HEK293 (cell line): ENCODE results near the gene TESK1.
"Not testable (repeated sequence)": the region's sequence is repeated elsewhere in the genome, so short reads cannot be mapped to it uniquely, and the experiment has no call there.

Experiments used
- CTCF ChIA-PET: fragments of 350-600 bp; formaldehyde crosslinking; extraction: SDS; loops from one replicate; lab custom pipeline; 2021; ENCODE audit warnings: antibody characterized with exemption; lab: Yijun Ruan, JAX
- POLR2A ChIA-PET: fragments of 300-600 bp; formaldehyde crosslinking; extraction: SDS; loops from one replicate; lab custom pipeline; 2020; ENCODE audit warnings: antibody characterized with exemption, inconsistent platforms; lab: Yijun Ruan, JAX
- H3K27ac ChIP-seq: fragments of 200-500 bp; sonication (Bioruptor generic); 2 replicates; pipeline ENCODE4 v1.5.1; 2014; ENCODE audit warnings: low read depth, low read length, control low read depth, inconsistent platforms; ENCODE audit errors: extremely low read depth
- H3K36me3 ChIP-seq, 2 experiments: fragments of 200-500 bp in 1 of 2; sonication (Bioruptor generic) in 1 of 2; 1 replicate in 1 of 2; 2 replicates in 1 of 2; pipeline ENCODE4 v1.5.1; 2014 to 2017; ENCODE audit warnings: inconsistent platforms in 2 of 2, low read length in 2 of 2; ENCODE audit not compliant: control insufficient read depth in 2 of 2, insufficient read depth in 1 of 2
- H3K4me1 ChIP-seq: fragments of 200-500 bp; sonication (Bioruptor generic); 2 replicates; pipeline ENCODE4 v1.5.1; 2014; ENCODE audit warnings: mild to moderate bottlenecking, low read length, inconsistent platforms; ENCODE audit not compliant: control insufficient read depth, insufficient read depth
- H3K4me3 ChIP-seq: 2 replicates; pipeline ENCODE4 v1.5.1; 2011; ENCODE audit warnings: low read depth, mild to moderate bottlenecking, control low read depth, low read length, moderate library complexity
- H3K9me3 ChIP-seq: fragments of 200-500 bp; sonication (Bioruptor generic); 2 replicates; pipeline ENCODE4 v1.5.1; 2014; ENCODE audit warnings: low read depth, low read length, inconsistent platforms; ENCODE audit not compliant: control insufficient read depth, insufficient read depth
- KLF17 ChIP-seq: fragments of 450-650 bp; formaldehyde crosslinking; IDR thresholded peaks from 2 replicates; pipeline ENCODE4 v1.5.1; 2016; ENCODE audit warnings: missing biosample characterization, missing genetic modification characterization
- KLF9 ChIP-seq: fragments of 450-650 bp; formaldehyde crosslinking; IDR thresholded peaks from 2 replicates; pipeline ENCODE4 v1.5.1; 2016; ENCODE audit warnings: missing biosample characterization, missing genetic modification characterization, low read depth
- MEIS1 ChIP-seq: sonication (generic); formaldehyde crosslinking; IDR thresholded peaks from 2 replicates; pipeline ENCODE4 v1.8.1; 2022; ENCODE audit warnings: missing genetic modification reagents, mild to moderate bottlenecking, borderline replicate concordance
- ZBTB7A ChIP-seq: fragments of 450-650 bp; formaldehyde crosslinking; IDR thresholded peaks from 2 replicates; pipeline ENCODE4 v1.5.1; 2016; ENCODE audit warnings: low read depth, missing biosample characterization, missing genetic modification characterization
- ZEB2 ChIP-seq: fragments of 450-650 bp; formaldehyde crosslinking; IDR thresholded peaks from 2 replicates; pipeline ENCODE4 v1.5.1; 2016; ENCODE audit warnings: missing biosample characterization, missing genetic modification characterization
- ZNF148 ChIP-seq: fragments of 450-650 bp; formaldehyde crosslinking; IDR thresholded peaks from 2 replicates; pipeline ENCODE4 v1.5.0; 2017; ENCODE audit warnings: missing biosample characterization, missing genetic modification characterization, borderline replicate concordance
- ZNF169 ChIP-seq: fragments of 450-650 bp; formaldehyde crosslinking; IDR thresholded peaks from 2 replicates; pipeline ENCODE4 v1.5.1; 2016; ENCODE audit warnings: missing biosample characterization, missing genetic modification characterization
- ZNF174 ChIP-seq: fragments of 450-650 bp; formaldehyde crosslinking; IDR thresholded peaks from 2 replicates; pipeline ENCODE4 v1.5.0; 2017; ENCODE audit warnings: missing biosample characterization, mild to moderate bottlenecking, missing genetic modification characterization
- ZNF274 ChIP-seq, 2 experiments: fragments of 200-500 bp in 1 of 2; fragments of 450-650 bp in 1 of 2; sonication (Bioruptor generic) in 1 of 2; formaldehyde crosslinking in 1 of 2; IDR thresholded peaks; 2 replicates each; pipeline versions ENCODE4 v1.5.1 to v1.6.1; 2014 to 2016; ENCODE audit warnings: borderline replicate concordance in 1 of 2, inconsistent platforms in 1 of 2, low read length in 1 of 2, missing biosample characterization in 1 of 2, missing genetic modification characterization in 1 of 2
- ZNF350 ChIP-seq: fragments of 450-650 bp; formaldehyde crosslinking; IDR thresholded peaks from 2 replicates; pipeline ENCODE4 v1.5.0; 2017; ENCODE audit warnings: missing biosample characterization, mild to moderate bottlenecking, missing genetic modification characterization
- ZNF37A ChIP-seq: fragments of 450-650 bp; IDR thresholded peaks from 2 replicates; pipeline ENCODE4 v1.5.1; 2018; ENCODE audit warnings: missing biosample characterization, missing genetic modification characterization
- ZNF423 ChIP-seq: fragments of 450-650 bp; formaldehyde crosslinking; IDR thresholded peaks from 2 replicates; pipeline ENCODE4 v1.5.1; 2016; ENCODE audit warnings: missing biosample characterization, missing genetic modification characterization
- ZNF426 ChIP-seq: fragments of 450-650 bp; formaldehyde crosslinking; IDR thresholded peaks from 2 replicates; pipeline ENCODE4 v1.5.1; 2017; ENCODE audit warnings: missing biosample characterization, missing genetic modification characterization, mild to moderate bottlenecking, inconsistent platforms, moderate library complexity
- ZNF521 ChIP-seq: fragments of 450-650 bp; formaldehyde crosslinking; IDR thresholded peaks from 2 replicates; pipeline ENCODE4 v1.5.1; 2017; ENCODE audit warnings: missing biosample characterization, mild to moderate bottlenecking, missing genetic modification characterization
- ZNF530 ChIP-seq: fragments of 450-650 bp; formaldehyde crosslinking; IDR thresholded peaks from 2 replicates; pipeline ENCODE4 v1.5.1; 2016; ENCODE audit warnings: low read depth, missing biosample characterization, missing genetic modification characterization
- ZNF571 ChIP-seq: fragments of 450-650 bp; formaldehyde crosslinking; IDR thresholded peaks from 2 replicates; pipeline ENCODE4 v1.5.0; 2017; ENCODE audit warnings: missing biosample characterization, missing genetic modification characterization
- ZNF610 ChIP-seq: fragments of 450-650 bp; formaldehyde crosslinking; IDR thresholded peaks from 2 replicates; pipeline ENCODE4 v1.5.1; 2016; ENCODE audit warnings: missing biosample characterization, missing genetic modification characterization, borderline replicate concordance
- ZNF623 ChIP-seq: fragments of 450-650 bp; formaldehyde crosslinking; IDR thresholded peaks from 2 replicates; pipeline ENCODE4 v1.5.1; 2016; ENCODE audit warnings: missing biosample characterization, missing genetic modification characterization
- ZNF654 ChIP-seq: fragments of 450-650 bp; formaldehyde crosslinking; IDR thresholded peaks from 2 replicates; pipeline ENCODE4 v1.5.1; 2016; ENCODE audit warnings: low read depth, missing biosample characterization, missing genetic modification characterization
- ZNF791 ChIP-seq: fragments of 450-650 bp; formaldehyde crosslinking; IDR thresholded peaks from 2 replicates; pipeline ENCODE4 v1.5.1; 2016; ENCODE audit warnings: missing biosample characterization, missing genetic modification characterization
- ZSCAN23 ChIP-seq: fragments of 450-650 bp; formaldehyde crosslinking; IDR thresholded peaks from 2 replicates; pipeline ENCODE4 v1.5.1; 2016; ENCODE audit warnings: missing biosample characterization, missing genetic modification characterization
- TF ChIP-seq, protein P1 (sequence below): fragments of 450-650 bp; formaldehyde crosslinking; IDR thresholded peaks from 2 replicates; pipeline ENCODE4 v1.5.1; 2017; ENCODE audit warnings: missing biosample characterization, missing genetic modification characterization

TESK1 gene

DNA sequence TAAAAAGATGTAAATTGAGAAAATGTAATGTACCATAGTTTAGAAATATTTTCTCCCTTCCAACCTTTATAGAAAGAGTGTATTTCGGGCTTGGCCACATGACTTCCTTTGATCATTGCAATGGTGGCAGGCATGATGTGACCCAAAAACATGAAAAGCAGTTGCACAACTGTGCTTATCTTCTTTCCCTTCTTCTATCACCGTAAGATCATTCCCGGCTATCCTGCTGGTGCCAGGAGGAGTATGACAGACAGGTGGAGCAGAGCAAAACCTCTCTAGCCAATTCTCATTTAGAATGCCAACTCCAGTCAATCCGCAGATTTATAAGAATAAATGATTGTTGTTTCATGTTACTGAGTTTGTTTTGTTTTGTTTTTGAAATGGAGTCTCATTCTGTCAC lies 10.6 kb upstream of the TESK1 start:
- Histone ChIP-seq H3K9me3 (no peaks in the 10 kb centered on the region), H3K27ac (no peak overlapping the region), H3K36me3 (no peaks in the 10 kb centered on the region), H3K4me1 (no peaks in the 10 kb centered on the region), H3K4me3 (no peak overlapping the region)
- POLR2A ChIA-PET = no interaction called here
- CTCF ChIA-PET = no interaction called here
- TF ChIP-seq KLF9 (tag by site-specific recombination) = no peak
- no peak for TF ChIP-seq ZNF610 (tag by site-specific recombination)
- no peak for TF ChIP-seq ZNF791 (tag by site-specific recombination)
- TF ChIP-seq ZNF571 (tag by site-specific recombination) = no peak
- no peak for TF ChIP-seq ZNF521 (tag by site-specific recombination)
- TF ChIP-seq ZNF274 (IDR thresholded peaks at IDR 0.05; ENCODE audit: low read length) = no peak
- TF ChIP-seq ZNF274 (tag by site-specific recombination; IDR thresholded peaks at IDR 0.05; ENCODE audit: borderline replicate concordance) = no peak
- TF ChIP-seq ZSCAN23 (tag by site-specific recombination) = no peak
- TF ChIP-seq ZNF174 (tag by site-specific recombination) = no peak
- TF ChIP-seq ZNF148 (tag by site-specific recombination) = no peak
- TF ChIP-seq, protein P1, sequence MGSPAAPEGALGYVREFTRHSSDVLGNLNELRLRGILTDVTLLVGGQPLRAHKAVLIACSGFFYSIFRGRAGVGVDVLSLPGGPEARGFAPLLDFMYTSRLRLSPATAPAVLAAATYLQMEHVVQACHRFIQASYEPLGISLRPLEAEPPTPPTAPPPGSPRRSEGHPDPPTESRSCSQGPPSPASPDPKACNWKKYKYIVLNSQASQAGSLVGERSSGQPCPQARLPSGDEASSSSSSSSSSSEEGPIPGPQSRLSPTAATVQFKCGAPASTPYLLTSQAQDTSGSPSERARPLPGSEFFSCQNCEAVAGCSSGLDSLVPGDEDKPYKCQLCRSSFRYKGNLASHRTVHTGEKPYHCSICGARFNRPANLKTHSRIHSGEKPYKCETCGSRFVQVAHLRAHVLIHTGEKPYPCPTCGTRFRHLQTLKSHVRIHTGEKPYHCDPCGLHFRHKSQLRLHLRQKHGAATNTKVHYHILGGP (tag by site-specific recombination) = no peak
- TF ChIP-seq ZNF423 = no peak
- no peak for TF ChIP-seq ZBTB7A
- TF ChIP-seq ZNF169 = no peak
- no peak for TF ChIP-seq ZEB2 (tag by site-specific recombination)
- TF ChIP-seq MEIS1 (CRISPR knock-in tag) = no peak
- no peak for TF ChIP-seq ZNF350 (tag by site-specific recombination)

- CTCF ChIA-PET, H3K36me3 ChIP-seq, H3K4me3 ChIP-seq, H3K4me1 ChIP-seq, POLR2A ChIA-PET, H3K27ac ChIP-seq, H3K9me3 ChIP-seq: not testable (repeated sequence)
Observed at GRCh38 chr9:35596907-35597306, 8.2 kb upstream of the TESK1 start.

DNA sequence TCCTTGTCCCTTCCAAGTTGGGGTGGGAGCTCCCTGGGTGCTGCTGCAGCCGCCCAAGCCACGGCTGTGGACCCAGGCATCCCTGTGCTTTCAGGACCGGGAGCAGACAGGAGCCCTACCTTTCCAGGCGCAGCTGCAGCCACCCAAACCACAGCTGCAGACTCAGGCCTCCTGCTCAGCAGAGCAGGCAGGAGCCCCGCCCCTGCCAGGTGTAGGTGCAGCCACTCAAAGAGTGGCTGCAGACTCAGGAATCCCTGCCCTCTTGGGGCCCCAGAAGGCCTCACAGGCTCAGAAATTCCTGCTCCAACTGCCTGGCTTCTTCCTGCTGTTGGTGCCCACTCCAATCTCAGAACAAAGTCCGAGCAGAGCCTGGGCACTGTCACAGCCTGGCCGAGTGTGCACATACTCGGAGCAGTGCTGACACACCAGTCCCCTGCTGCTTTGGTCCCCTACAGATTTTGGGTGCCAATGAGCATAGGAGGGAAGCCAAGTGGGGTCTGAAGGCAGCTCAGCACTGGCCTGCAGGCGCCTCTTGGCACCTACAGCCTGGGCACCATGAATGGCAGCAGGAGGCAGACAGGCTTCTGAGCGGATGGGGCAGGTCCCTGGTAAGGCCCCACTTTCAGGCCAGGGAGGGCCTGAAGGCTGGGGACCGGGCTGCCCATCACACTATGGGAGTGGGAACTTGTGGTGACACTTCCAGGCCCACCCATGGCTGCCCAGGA lies 6.0 kb upstream of the TESK1 start:
- Histone ChIP-seq H3K4me1 (no peaks in the 10 kb centered on the region), H3K9me3 (no peaks in the 10 kb centered on the region), H3K36me3 (no peaks in the 10 kb centered on the region), H3K27ac (no peak overlapping the region), H3K4me3 (no peak overlapping the region)
- CTCF ChIA-PET = interaction anchor here (0.6 to 1.0 kb wide), 4 partner anchors 45 to 377 kb away, joined by 3 to 5 read pairs (median 4); no protein-coding TSS in a partner anchor
- POLR2A ChIA-PET = interaction anchor here (0.6 kb wide), 1 partner anchor 55 kb away, joined by 3 read pairs; no protein-coding TSS in a partner anchor
- TF ChIP-seq KLF17 (tag by site-specific recombination) (no peak), ZNF654 (tag by site-specific recombination) (no peak), ZNF623 (tag by site-specific recombination) (no peak), ZNF530 (tag by site-specific recombination) (no peak), ZNF37A (tag by site-specific recombination) (no peak), ZNF426 (no peak), ZSCAN23 (tag by site-specific recombination) (no peak)
- TF ChIP-seq, all 188 proteins: peak for 0
